Stomach smooth muscle (tissue), 2 donors: ENCODE results near the gene XDH.

Experiments used
- H3K27ac ChIP-seq: one replicate; pipeline ENCODE4 v1.7.0; 2013; ENCODE audit warnings: mild to moderate bottlenecking, low read length, inconsistent platforms
- H3K27me3 ChIP-seq, 2 donors: one replicate each; pipeline ENCODE4 v1.7.0; 2013; ENCODE audit warnings: low read length in 2 of 2; ENCODE audit not compliant: insufficient read depth in 2 of 2, control insufficient read depth in 1 of 2
- H3K36me3 ChIP-seq, 2 donors: one replicate each; pipeline ENCODE4 v1.7.0; 2013; ENCODE audit warnings: low read length in 2 of 2; ENCODE audit not compliant: control insufficient read depth in 2 of 2, insufficient read depth in 2 of 2
- H3K4me1 ChIP-seq: one replicate; pipeline ENCODE4 v1.7.0; 2013; ENCODE audit warnings: low read length; ENCODE audit not compliant: control insufficient read depth, insufficient read depth
- H3K4me3 ChIP-seq, 2 donors: one replicate each; pipeline ENCODE4 v1.7.0; 2013; ENCODE audit warnings: low read length in 2 of 2
- H3K9ac ChIP-seq, 2 donors: one replicate each; pipeline ENCODE4 v1.7.0; 2013; ENCODE audit warnings: low read length in 2 of 2, mild to moderate bottlenecking in 1 of 2
- H3K9me3 ChIP-seq, 2 donors: one replicate each; pipeline ENCODE4 v1.7.0; 2013; ENCODE audit warnings: low read length in 2 of 2; ENCODE audit not compliant: control insufficient read depth in 2 of 2
- donor health status: healthy.
- donor health status: Pancreatic carcinoma.

XDH gene

GRCh38 chr2:31428001-31428418, 13.5 kb upstream of the XDH start:
- Histone ChIP-seq H3K4me1 (no peaks in the 10 kb centered on the region), H3K27ac (no peak overlapping the region), H3K36me3 (no peaks in the 10 kb centered on the region), H3K9ac (no peak overlapping the region), H3K9me3 (no peaks in the 10 kb centered on the region), H3K4me3 (no peak overlapping the region), H3K27me3 (no peaks in the 10 kb centered on the region)

DNA sequence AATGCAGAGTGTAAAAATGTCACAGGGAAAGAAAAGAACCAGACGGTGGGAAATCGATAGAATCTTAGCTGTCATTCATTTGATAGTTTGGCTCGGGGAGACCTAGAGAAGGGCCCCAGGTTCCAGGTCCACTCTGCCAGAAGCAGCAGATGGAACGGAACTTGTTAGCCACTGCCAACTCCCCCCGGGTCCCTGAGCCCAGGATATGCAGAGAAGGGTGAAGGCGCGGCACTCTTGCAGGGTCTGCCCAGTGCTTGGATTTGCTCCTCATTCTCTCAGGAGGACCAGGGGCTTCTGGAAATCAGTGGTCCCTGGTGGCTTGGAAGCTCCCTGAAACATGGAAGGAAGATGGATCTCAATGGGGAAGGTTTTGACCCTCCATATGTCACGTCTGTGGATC, 11.6 kb upstream of the XDH start:
- Histone ChIP-seq H3K9ac (no peak overlapping the region), H3K9me3 (no peaks in the 10 kb centered on the region), H3K36me3 (no peaks in the 10 kb centered on the region), H3K27me3 (no peaks in the 10 kb centered on the region), H3K4me3 (no peak overlapping the region), H3K27ac (no peak overlapping the region), H3K4me1 (no peaks in the 10 kb centered on the region)

GRCh38 chr2:31421634-31422033, 7.1 kb upstream of the XDH start:
- Histone ChIP-seq H3K27me3 (no peaks in the 10 kb centered on the region), H3K9me3 (peaks cover 5 to 7% of the 10 kb centered on the region in 2 donors), H3K27ac (no peak overlapping the region), H3K4me3 (no peak overlapping the region), H3K36me3 (no peaks in the 10 kb centered on the region), H3K4me1 (no peaks in the 10 kb centered on the region), H3K9ac (no peak overlapping the region)

DNA sequence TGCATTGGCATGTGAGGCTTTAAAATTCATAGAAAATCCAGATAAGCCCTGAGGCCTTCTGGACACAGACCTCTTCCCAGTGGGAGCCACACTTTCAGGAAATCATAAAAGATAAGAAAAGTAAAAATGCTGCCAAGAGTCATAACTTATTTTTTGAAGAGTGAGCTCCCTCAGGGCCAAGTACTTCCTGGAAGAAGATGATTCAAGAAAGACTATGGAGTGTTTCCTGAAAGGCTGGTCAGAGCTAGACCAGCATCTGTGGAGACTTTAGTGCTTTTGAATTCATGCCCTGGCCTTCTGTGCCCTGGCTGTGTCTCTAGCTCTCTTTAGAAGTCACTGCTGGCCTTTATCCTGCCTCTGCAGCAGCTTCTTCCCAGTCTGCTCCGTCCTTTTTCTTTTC, 6.4 kb upstream of the XDH start:
- Histone ChIP-seq H3K9ac (no peak overlapping the region), H3K36me3 (no peaks in the 10 kb centered on the region), H3K27me3 (no peaks in the 10 kb centered on the region), H3K4me1 (no peaks in the 10 kb centered on the region), H3K9me3 (peaks cover 5 to 7% of the 10 kb centered on the region in 2 donors), H3K27ac (no peak overlapping the region), H3K4me3 (no peak overlapping the region)

- Histone ChIP-seq H3K4me1 (no peaks in the 10 kb centered on the region), H3K27me3 (peaks cover 0 to 2% of the 10 kb centered on the region in 2 donors), H3K27ac (no peak overlapping the region), H3K9me3 (peaks cover 5 to 7% of the 10 kb centered on the region in 2 donors), H3K4me3 (no peak overlapping the region), H3K36me3 (no peaks in the 10 kb centered on the region), H3K9ac (no peak overlapping the region)
These were observed 4.8 kb upstream of the XDH start for GRCh38 chr2:31419386-31419785.

- Histone ChIP-seq H3K27me3 (peaks cover 0 to 2% of the 10 kb centered on the region in 2 donors), H3K4me1 (no peaks in the 10 kb centered on the region), H3K27ac (no peak overlapping the region), H3K36me3 (no peaks in the 10 kb centered on the region), H3K9me3 (peaks cover 5 to 7% of the 10 kb centered on the region in 2 donors), H3K4me3 (no peak overlapping the region), H3K9ac (no peak overlapping the region)
These were observed 879 bp upstream of the XDH start for GRCh38 chr2:31415421-31415820.

DNA sequence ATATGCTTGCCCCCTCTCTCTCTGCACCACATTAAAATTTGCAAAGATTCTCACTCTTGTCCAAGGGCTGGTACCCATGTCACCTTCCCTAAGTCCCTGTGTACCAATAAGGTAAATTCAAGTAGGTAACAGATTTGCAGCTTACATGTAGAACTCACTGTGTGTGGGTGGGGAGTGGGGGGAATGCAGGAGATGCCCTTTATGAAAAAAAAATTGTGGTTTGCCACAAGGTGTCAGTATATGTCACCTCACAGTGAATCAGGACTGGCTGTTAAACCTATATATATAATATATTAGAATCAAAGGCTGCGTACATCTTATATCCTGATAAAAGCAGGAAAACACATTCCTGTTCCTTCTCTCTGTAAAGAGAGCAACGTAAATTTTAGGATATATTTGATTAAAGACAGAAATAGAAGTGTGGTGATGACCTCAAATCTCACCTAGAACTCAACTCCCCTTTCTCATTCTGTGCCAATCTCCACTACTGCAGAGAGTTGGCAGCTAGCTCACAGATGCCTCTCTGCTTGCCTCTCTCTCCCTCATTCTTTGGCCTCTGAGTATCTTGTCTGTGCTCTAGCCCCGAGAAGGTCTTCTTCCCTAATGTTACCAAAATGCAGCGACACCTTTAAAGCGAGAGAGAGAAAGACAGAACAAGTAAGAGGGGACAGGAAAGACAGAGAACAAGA, 536 bp downstream of the XDH start:
- H3K4me3 ChIP-seq, result no peak overlapping the region
- no peaks in the 10 kb centered on the region for H3K4me1 ChIP-seq
- no peak overlapping the region for H3K9ac ChIP-seq
- peaks cover 0 to 4% of the 10 kb centered on the region in 2 donors for H3K9me3 ChIP-seq
- no peak overlapping the region for H3K27ac ChIP-seq
- H3K36me3 ChIP-seq, result no peaks in the 10 kb centered on the region
- H3K27me3 ChIP-seq, result peaks cover 0 to 2% of the 10 kb centered on the region in 2 donors

DNA sequence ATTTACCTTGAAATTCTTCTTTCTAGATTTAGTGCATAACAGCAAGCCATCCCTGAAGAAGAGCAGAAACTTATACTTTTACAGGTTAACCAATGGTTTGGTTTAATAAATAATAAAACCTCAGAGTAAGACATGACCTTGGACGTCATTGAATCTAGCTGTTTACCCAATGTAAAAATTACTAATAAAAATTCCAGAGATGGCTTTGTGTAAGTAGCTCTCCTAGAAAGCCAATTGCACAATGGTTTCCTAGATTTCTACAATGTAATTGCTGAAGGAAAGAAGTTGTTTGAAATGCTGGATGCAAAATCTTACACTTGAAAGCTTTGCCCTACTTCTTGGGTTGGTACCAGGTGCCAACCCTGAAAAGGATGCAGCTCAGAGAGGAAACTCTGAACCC, 1.5 kb downstream of the XDH start:
- Histone ChIP-seq H3K9me3 (no peaks in the 10 kb centered on the region), H3K4me3 (no peak overlapping the region), H3K9ac (no peak overlapping the region), H3K27me3 (peaks cover 0 to 2% of the 10 kb centered on the region in 2 donors), H3K36me3 (no peaks in the 10 kb centered on the region), H3K4me1 (no peaks in the 10 kb centered on the region), H3K27ac (no peak overlapping the region)

GRCh38 chr2:31411771-31412170, 2.8 kb downstream of the XDH start:
- Histone ChIP-seq H3K4me1 (no peaks in the 10 kb centered on the region), H3K36me3 (no peaks in the 10 kb centered on the region), H3K27me3 (peaks cover 0 to 2% of the 10 kb centered on the region in 2 donors), H3K4me3 (no peak overlapping the region), H3K9me3 (no peaks in the 10 kb centered on the region), H3K9ac (no peak overlapping the region), H3K27ac (no peak overlapping the region)

- Histone ChIP-seq H3K4me3 (no peak overlapping the region), H3K4me1 (no peaks in the 10 kb centered on the region), H3K9ac (no peak overlapping the region), H3K36me3 (no peaks in the 10 kb centered on the region), H3K27ac (no peak overlapping the region), H3K27me3 (no peaks in the 10 kb centered on the region), H3K9me3 (no peaks in the 10 kb centered on the region)
These were observed 7.8 kb downstream of the XDH start for GRCh38 chr2:31406593-31407385.

- H3K27me3 ChIP-seq, result no peaks in the 10 kb centered on the region
- no peak overlapping the region for H3K27ac ChIP-seq
- H3K36me3 ChIP-seq, result no peaks in the 10 kb centered on the region
- H3K9ac ChIP-seq, result no peak overlapping the region
- no peaks in the 10 kb centered on the region for H3K4me1 ChIP-seq
- H3K9me3 ChIP-seq, result no peaks in the 10 kb centered on the region
- H3K4me3 ChIP-seq, result no peak overlapping the region
These were observed 9.7 kb downstream of the XDH start for GRCh38 chr2:31404827-31405226.
